Chondrocyte (in vitro differentiated cells): ENCODE data around the gene NES. TPM values are rescaled to one million over a fixed set of nuclear protein-coding genes. Genes with fewer than 3 reads are reported as not detected.

Source experiments
- DNase-seq: peaks from one replicate; pipeline ENCODE4 v3.0.0; 2021; ENCODE audit warnings: mixed read lengths, low spot score
- H3K27ac Mint-ChIP-seq: one replicate; pipeline ENCODE4 v1.8.0; 2021; ENCODE audit warnings: mild to moderate bottlenecking, moderate library complexity, mixed read lengths; ENCODE audit not compliant: unreplicated experiment
- H3K27me3 Mint-ChIP-seq: 2 replicates; pipeline ENCODE4 v1.8.0; 2021; ENCODE audit warnings: low read depth, mixed read lengths
- H3K36me3 Mint-ChIP-seq: 2 replicates; pipeline ENCODE4 v1.8.0; 2021; ENCODE audit warnings: low read depth, mixed read lengths
- H3K4me1 Mint-ChIP-seq: 2 replicates; pipeline ENCODE4 v1.8.0; 2021; ENCODE audit warnings: low read depth, mild to moderate bottlenecking, mixed read lengths
- H3K4me3 Mint-ChIP-seq: one replicate; pipeline ENCODE4 v1.8.0; 2021; ENCODE audit warnings: mild to moderate bottlenecking, moderate library complexity, mixed read lengths; ENCODE audit not compliant: unreplicated experiment
- H3K9me3 Mint-ChIP-seq: 2 replicates; pipeline ENCODE4 v1.8.0; 2021; ENCODE audit warnings: low read depth, mixed read lengths
- total RNA-seq: library from RNA; stranded (reverse); gene quantifications from 3 replicates; pipeline ENCODE4 v1.2.1, GENCODE V29; 2021
- TF ChIP-seq, protein P1 (sequence below): fragments of 200-600 bp; sonication (generic); IDR thresholded peaks from 2 replicates; pipeline ENCODE4 v1.5.0; 2021; ENCODE audit warnings: antibody characterized with exemption, mild to moderate bottlenecking, moderate library complexity

NES gene
- total RNA-seq, 1 donor from 2014 or later = 6.0 TPM

DNA sequence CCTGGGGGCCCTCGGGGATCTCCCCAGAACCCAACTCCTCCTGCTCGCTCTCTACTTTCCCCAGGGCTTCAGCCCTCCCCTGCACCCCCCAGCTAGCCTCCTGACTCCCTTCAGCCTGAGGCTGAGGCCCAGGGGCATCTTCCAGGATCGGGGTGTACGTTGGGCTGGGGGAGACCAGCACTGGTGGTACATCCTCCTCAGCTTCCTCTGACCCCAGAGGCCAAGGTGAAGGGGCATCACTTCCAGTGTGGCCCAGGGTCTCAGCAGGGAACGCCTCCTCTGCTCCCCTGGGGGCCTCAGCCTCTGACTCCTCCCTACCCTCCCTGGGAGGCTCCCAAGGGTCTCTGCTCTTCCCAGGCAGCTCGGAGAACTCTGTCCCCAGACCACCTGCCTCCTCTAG, 6.8 kb downstream of the NES start:
- no peak overlapping the region for H3K4me3 Mint-ChIP-seq
- H3K36me3 Mint-ChIP-seq = peaks cover 6% of the 10 kb centered on the region
- DNase-seq = no peak
- TF ChIP-seq, protein P1, sequence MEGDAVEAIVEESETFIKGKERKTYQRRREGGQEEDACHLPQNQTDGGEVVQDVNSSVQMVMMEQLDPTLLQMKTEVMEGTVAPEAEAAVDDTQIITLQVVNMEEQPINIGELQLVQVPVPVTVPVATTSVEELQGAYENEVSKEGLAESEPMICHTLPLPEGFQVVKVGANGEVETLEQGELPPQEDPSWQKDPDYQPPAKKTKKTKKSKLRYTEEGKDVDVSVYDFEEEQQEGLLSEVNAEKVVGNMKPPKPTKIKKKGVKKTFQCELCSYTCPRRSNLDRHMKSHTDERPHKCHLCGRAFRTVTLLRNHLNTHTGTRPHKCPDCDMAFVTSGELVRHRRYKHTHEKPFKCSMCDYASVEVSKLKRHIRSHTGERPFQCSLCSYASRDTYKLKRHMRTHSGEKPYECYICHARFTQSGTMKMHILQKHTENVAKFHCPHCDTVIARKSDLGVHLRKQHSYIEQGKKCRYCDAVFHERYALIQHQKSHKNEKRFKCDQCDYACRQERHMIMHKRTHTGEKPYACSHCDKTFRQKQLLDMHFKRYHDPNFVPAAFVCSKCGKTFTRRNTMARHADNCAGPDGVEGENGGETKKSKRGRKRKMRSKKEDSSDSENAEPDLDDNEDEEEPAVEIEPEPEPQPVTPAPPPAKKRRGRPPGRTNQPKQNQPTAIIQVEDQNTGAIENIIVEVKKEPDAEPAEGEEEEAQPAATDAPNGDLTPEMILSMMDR = no peak
- H3K4me1 Mint-ChIP-seq = peaks cover 12% of the 10 kb centered on the region
- peaks cover 14% of the 10 kb centered on the region for H3K27me3 Mint-ChIP-seq
- no peak overlapping the region for H3K27ac Mint-ChIP-seq
- no peaks in the 10 kb centered on the region for H3K9me3 Mint-ChIP-seq

DNA sequence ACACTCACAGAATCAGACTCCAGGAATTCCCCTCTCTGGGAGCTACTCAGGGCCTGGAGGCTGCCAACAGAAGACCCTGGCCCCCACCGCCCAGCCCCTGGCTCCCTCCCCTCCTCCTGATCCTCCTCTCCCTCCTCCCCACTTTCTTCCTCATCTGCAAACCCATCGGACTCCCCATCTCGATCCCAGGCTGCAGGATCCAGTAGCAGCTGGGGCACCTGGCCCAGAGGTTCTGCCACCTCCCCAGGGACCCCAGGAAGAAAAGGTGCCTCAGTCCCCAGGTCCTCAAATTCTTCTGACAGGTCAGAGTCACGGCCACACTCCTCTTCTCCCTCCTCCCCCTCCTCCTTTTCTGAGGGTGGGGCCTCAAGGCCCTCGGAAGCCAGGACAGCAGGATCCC, 7.4 kb downstream of the NES start:
- H3K36me3 Mint-ChIP-seq = peaks cover 6% of the 10 kb centered on the region
- peaks cover 14% of the 10 kb centered on the region for H3K27me3 Mint-ChIP-seq
- no peak for DNase-seq
- H3K4me1 Mint-ChIP-seq = peaks cover 16% of the 10 kb centered on the region
- H3K9me3 Mint-ChIP-seq = no peaks in the 10 kb centered on the region
- TF ChIP-seq, protein P1 = no peak
- H3K4me3 Mint-ChIP-seq = no peak overlapping the region
- no peak overlapping the region for H3K27ac Mint-ChIP-seq

DNA sequence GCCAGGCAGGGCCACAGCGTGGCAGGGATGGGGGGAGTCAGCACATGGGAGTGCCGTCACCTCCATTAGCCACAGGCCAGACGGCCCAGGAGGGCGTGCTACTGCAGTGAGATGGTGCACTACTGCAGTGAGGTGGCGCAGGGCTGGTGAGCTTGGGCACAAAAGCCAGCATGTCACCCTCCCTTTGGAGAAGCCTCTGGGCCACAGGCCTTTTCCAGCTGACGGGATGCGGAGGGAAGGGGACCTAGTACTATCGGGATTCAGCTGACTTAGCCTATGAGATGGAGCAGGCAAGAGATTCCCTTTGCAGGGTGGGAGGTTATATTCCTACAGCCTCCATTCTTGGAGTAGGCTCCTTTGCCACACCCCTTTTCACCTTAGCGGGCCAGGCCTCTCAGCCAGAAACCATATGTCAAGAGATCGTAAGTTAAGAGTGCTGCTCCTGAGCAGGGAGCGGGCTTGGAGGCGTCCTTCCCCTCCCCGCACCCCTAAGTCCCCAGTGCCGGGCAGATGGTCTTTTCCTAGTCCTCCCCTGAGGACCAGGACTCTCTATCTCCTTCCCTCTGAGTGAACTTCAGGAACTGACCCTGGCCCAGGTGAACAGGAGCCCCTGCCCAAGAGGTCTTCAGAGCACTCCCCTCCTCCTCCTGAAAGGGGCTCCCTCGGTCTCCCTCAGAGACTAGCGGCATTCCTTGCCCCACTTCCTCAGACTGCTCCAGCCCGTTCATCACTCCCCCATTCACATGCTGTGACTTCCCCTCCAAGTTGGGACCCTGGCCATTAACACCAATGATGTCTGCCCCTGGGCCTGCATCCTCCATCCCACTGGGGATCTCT, 8.2 kb downstream of the NES start:
- Mint-ChIP-seq H3K4me3 (no peak overlapping the region), H3K27ac (no peak overlapping the region), H3K27me3 (peaks cover 14% of the 10 kb centered on the region), H3K36me3 (peaks cover 4% of the 10 kb centered on the region), H3K4me1 (peaks cover 24% of the 10 kb centered on the region), H3K9me3 (no peaks in the 10 kb centered on the region)
- TF ChIP-seq, protein P1 = no peak
- DNase-seq = no peak

DNA sequence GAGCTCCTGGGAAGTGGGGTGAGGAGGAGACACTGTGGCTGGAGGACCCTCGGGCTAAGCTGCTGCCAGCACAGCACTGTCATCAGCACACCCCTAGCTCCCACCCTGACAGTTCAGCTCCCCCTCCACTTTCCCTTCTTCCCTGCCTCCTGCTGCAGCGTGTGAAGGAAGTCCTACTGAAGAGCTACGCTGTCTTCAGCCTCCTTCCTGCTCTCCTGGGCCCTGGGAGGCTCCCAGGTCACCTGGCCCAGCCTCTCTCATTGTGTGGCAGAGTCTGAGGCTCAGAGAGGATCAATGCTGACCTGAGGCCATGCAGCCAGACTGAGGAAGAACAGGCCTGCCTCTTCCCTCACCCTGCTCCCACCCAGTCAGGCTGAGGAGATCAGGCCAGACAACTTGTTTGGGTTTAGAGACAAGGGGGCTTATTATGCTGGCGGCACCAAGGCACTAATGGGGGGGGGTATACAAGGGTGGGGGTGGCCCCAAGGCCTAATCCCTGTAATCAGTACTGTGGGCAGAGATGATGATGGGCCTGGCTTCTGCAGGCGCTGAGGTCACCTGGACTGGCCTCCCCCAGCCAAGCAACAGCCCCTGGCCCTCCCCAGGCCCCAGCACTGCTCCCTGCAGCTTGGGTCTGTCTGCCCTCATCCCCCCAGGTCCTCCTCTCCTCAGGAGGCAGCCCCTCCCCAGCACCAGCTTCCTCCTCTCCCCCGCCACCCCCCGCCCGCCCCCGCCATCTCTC, 9.1 kb downstream of the NES start:
- TF ChIP-seq, protein P1 = no peak
- Mint-ChIP-seq H3K36me3 (peaks cover 4% of the 10 kb centered on the region), H3K27ac (no peak overlapping the region), H3K9me3 (no peaks in the 10 kb centered on the region), H3K4me1 (peaks cover 33% of the 10 kb centered on the region), H3K27me3 (peaks cover 14% of the 10 kb centered on the region), H3K4me3 (no peak overlapping the region)
- no peak for DNase-seq

DNA sequence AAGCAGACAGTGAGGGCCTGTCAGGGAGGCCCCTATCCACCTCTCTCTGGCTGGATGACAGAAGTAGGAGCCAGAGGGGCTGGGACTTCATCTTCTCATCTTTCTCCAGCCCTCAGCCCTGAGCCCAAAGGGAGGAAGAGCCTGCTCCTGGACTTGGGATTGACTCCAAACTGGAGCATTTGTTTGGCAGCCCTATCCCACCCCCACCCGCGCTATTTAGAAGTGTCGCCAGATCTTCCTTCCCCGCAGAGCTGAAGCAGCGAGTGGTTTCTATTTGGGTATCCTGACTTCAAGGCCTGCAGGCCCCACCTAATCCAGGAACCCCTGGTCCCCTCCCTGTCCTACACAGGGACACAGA, 9.6 kb downstream of the NES start:
- peaks cover 38% of the 10 kb centered on the region for H3K4me1 Mint-ChIP-seq
- H3K4me3 Mint-ChIP-seq = no peak overlapping the region
- peaks cover 4% of the 10 kb centered on the region for H3K36me3 Mint-ChIP-seq
- no peak overlapping the region for H3K27ac Mint-ChIP-seq
- DNase-seq = no peak
- H3K27me3 Mint-ChIP-seq = peaks cover 14% of the 10 kb centered on the region
- TF ChIP-seq, protein P1 = no peak
- H3K9me3 Mint-ChIP-seq = no peaks in the 10 kb centered on the region
